Natural killer cell (primary cell): ENCODE results near the gene TSC22D3. TPM values are rescaled to one million over a fixed set of nuclear protein-coding genes. Genes with fewer than 3 reads are reported as not detected.

ENCODE experiments used
- ATAC-seq, 3 donors: fragments of 150-1000 bp in 2 of 3; fragments of 200-7000 bp in 1 of 3; cut with Tn5 transposase; 1 replicate in 1 of 3; 2 replicates in 2 of 3; pipeline ENCODE4 v1.10.0; 2021; ENCODE audit warnings: mild to moderate bottlenecking in 2 of 3, moderate library complexity in 2 of 3
- DNase-seq, 2 donors: peaks; one replicate each; pipeline versions ENCODE4 v3.0.0 to v3.0.0-alpha.2; 2013 to 2021; ENCODE audit warnings: mixed read lengths in 1 of 2
- H3K27ac ChIP-seq: one replicate; pipeline ENCODE4 v1.5.1; 2013; ENCODE audit warnings: mild to moderate bottlenecking, low read length
- H3K27me3 ChIP-seq: one replicate; pipeline ENCODE4 v1.6.1; 2013; ENCODE audit warnings: low read length; ENCODE audit not compliant: control insufficient read depth, insufficient read depth
- H3K36me3 ChIP-seq: one replicate; pipeline ENCODE4 v1.6.1; 2013; ENCODE audit warnings: low read length; ENCODE audit not compliant: control insufficient read depth, insufficient read depth
- H3K4me1 ChIP-seq: one replicate; pipeline ENCODE4 v1.6.1; 2013; ENCODE audit warnings: low read length; ENCODE audit not compliant: control insufficient read depth, insufficient read depth
- H3K4me3 ChIP-seq: one replicate; pipeline ENCODE4 v1.5.1; 2013; ENCODE audit warnings: low read length
- H3K9me3 ChIP-seq: one replicate; pipeline ENCODE4 v1.6.1; 2013; ENCODE audit warnings: low read length; ENCODE audit not compliant: control insufficient read depth, insufficient read depth
- H3K27ac Mint-ChIP-seq, 2 donors: one replicate each; pipeline ENCODE4 v1.8.0; 2022; ENCODE audit warnings: mild to moderate bottlenecking in 2 of 2, mixed read lengths in 2 of 2, moderate library complexity in 1 of 2
- H3K27me3 Mint-ChIP-seq, 2 donors: one replicate each; pipeline ENCODE4 v1.8.0; 2022; ENCODE audit warnings: low read depth in 2 of 2, mixed read lengths in 2 of 2
- H3K36me3 Mint-ChIP-seq: one replicate; pipeline ENCODE4 v1.8.0; 2022; ENCODE audit warnings: mixed read lengths
- H3K4me1 Mint-ChIP-seq, 2 donors: one replicate each; pipeline ENCODE4 v1.8.0; 2022; ENCODE audit warnings: mixed read lengths in 2 of 2
- H3K4me3 Mint-ChIP-seq: one replicate; pipeline ENCODE4 v1.8.0; 2022; ENCODE audit warnings: mild to moderate bottlenecking, moderate library complexity, mixed read lengths
- H3K9me3 Mint-ChIP-seq, 2 donors: one replicate each; pipeline ENCODE4 v1.8.0; 2022; ENCODE audit warnings: mixed read lengths in 2 of 2
- WGBS: methylation state at CpG from one replicate; pipeline ENCODE4 v1.1.7; 2013; ENCODE audit warnings: missing lambda C conversion rate; ENCODE audit not compliant: insufficient coverage; 5-methylcytosine and 5-hydroxymethylcytosine counted together
- intact Hi-C: fragments of 100-400 bp; cut with micrococcal nuclease; formaldehyde crosslinking; loops from one replicate; pipeline ENCODE4 v1.14.2; 2022
- total RNA-seq, 4 donors: library from RNA; stranded (reverse); fragments of 120-200 nt in 1 of 4; gene quantifications; one replicate each; pipeline versions ENCODE4 v1.2.3 to v1.2.4, GENCODE V29; 2013 to 2022
- TF ChIP-seq, protein P1 (sequence below): fragments of 200-600 bp; IDR thresholded peaks from one replicate; pipeline ENCODE4 v1.8.0; 2022; ENCODE audit warnings: antibody characterized with exemption

Gene TSC22D3
- total RNA-seq, 3 donors from 2014 or later (not counting 1 experiment from before 2014, with no cell fraction given): 895 to 1,800 (median 1,053) TPM

DNA sequence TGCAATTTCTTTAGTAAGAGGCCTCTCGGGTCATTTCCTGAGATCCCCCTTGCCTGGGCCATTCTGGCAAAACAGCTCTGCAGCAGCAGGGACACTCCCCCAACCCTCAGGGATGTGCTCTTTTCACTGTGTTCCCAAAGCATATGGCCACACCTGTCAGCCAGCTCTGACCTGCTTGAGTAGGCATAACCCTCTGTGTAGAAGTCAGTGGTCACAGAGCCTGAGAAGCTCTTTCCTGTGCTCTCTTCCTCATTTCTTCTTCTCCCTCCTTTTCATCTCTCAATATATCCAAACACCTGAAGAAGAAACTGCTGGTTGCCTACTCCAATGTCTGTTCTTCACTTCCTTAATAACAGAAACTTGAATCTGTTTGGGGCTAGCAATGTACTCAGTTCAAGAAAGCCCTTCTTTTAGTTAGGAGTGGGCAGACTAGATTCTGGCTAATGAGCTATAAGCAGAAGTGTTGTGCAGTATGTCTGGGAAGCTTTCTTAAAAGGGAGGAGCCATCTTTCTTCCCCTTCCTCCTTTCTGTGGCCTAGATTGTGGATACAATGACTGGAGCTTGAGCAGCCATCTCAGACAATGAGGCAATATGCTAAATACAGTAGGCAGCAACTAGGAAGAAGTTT, 74.0 kb downstream of the TSC22D3 start:
- Mint-ChIP-seq H3K27ac (peak overlapping the region in 1 of 2 donors; percentile 53), H3K9me3 (no peaks in the 10 kb centered on the region), H3K36me3 (no peaks in the 10 kb centered on the region), H3K27me3 (peaks cover 4 to 19% of the 10 kb centered on the region in 2 donors), H3K4me1 (peaks cover 0 to 11% of the 10 kb centered on the region in 2 donors), H3K4me3 (no peak overlapping the region)
- TF ChIP-seq, protein P1, sequence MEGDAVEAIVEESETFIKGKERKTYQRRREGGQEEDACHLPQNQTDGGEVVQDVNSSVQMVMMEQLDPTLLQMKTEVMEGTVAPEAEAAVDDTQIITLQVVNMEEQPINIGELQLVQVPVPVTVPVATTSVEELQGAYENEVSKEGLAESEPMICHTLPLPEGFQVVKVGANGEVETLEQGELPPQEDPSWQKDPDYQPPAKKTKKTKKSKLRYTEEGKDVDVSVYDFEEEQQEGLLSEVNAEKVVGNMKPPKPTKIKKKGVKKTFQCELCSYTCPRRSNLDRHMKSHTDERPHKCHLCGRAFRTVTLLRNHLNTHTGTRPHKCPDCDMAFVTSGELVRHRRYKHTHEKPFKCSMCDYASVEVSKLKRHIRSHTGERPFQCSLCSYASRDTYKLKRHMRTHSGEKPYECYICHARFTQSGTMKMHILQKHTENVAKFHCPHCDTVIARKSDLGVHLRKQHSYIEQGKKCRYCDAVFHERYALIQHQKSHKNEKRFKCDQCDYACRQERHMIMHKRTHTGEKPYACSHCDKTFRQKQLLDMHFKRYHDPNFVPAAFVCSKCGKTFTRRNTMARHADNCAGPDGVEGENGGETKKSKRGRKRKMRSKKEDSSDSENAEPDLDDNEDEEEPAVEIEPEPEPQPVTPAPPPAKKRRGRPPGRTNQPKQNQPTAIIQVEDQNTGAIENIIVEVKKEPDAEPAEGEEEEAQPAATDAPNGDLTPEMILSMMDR: no peak
- WGBS: 69% methylated on average over 1 of the region's 1 CpG
- Histone ChIP-seq H3K27me3 (no peaks in the 10 kb centered on the region), H3K9me3 (no peaks in the 10 kb centered on the region), H3K27ac (peak overlapping the region; percentile 25), H3K4me1 (peaks cover 4% of the 10 kb centered on the region), H3K4me3 (no peak overlapping the region), H3K36me3 (no peaks in the 10 kb centered on the region)
- DNase-seq (no peak), ATAC-seq (no peak)
- intact Hi-C loops: no loop called here

DNA sequence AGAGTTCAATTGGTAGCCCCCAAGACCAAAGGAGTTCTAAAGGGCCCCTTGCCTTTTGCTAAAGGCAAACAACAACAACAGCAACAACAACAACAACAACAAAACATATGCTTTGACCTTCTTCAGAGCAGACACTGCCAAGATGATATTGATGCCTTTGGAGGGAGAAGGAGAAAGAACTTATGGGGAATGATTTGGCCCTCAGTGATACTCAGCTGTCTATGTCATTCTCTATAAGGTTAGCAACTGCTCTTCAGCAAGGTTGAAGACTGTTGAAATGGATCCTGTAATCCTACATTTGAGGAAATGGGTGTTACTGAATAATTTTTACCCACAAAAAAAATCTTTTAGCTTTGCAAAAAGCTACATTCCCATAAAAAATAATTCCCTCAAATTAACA, 74.8 kb downstream of the TSC22D3 start:
- TF ChIP-seq, protein P1: no peak
- DNase-seq: no peak
- no peaks in the 10 kb centered on the region for H3K36me3 Mint-ChIP-seq
- H3K27me3 Mint-ChIP-seq: peaks cover 4 to 19% of the 10 kb centered on the region in 2 donors
- peaks cover 0 to 11% of the 10 kb centered on the region in 2 donors for H3K4me1 Mint-ChIP-seq
- Histone ChIP-seq H3K4me1 (peaks cover 4% of the 10 kb centered on the region), H3K27me3 (no peaks in the 10 kb centered on the region), H3K4me3 (no peak overlapping the region), H3K27ac (no peak overlapping the region), H3K36me3 (no peaks in the 10 kb centered on the region), H3K9me3 (no peaks in the 10 kb centered on the region)
- no peak overlapping the region for H3K4me3 Mint-ChIP-seq
- no peak for ATAC-seq
- no peak overlapping the region for H3K27ac Mint-ChIP-seq
- no peaks in the 10 kb centered on the region for H3K9me3 Mint-ChIP-seq
- intact Hi-C loops: no loop called here

DNA sequence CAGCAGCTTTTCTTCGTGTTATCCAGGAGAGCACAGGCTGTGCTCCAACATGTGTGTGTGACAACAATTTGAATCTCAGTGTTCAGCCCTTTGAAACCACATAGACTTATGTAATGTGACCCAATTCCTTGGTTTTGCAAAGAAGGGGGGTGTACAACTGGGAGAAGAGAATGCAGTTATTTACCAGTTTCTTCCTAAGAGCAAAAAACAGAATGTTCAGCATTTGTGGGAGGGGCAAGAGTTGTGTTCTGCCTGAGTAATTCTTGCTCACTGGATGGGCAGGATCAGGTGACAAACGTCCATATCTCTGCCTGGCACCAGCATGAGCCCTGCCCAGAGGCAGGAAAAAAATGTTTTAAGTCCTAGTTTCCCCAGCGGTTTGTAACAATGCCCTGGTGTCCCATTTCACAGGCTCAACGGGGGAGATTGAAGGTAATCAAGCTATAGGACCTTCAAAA, 75.2 kb downstream of the TSC22D3 start:
- no peak for DNase-seq
- H3K4me3 ChIP-seq: no peak overlapping the region
- no peak for ATAC-seq
- TF ChIP-seq, protein P1: no peak
- no peak overlapping the region for H3K27ac ChIP-seq
- H3K27ac Mint-ChIP-seq: no peak overlapping the region
- H3K36me3 Mint-ChIP-seq: no peaks in the 10 kb centered on the region
- H3K9me3 ChIP-seq: no peaks in the 10 kb centered on the region
- peaks cover 4% of the 10 kb centered on the region for H3K4me1 ChIP-seq
- peaks cover 4 to 19% of the 10 kb centered on the region in 2 donors for H3K27me3 Mint-ChIP-seq
- intact Hi-C loops: no loop called here
- WGBS: 72% methylated on average over 4 of the region's 4 CpGs
- no peaks in the 10 kb centered on the region for H3K36me3 ChIP-seq
- H3K4me1 Mint-ChIP-seq: peaks cover 0 to 11% of the 10 kb centered on the region in 2 donors
- no peaks in the 10 kb centered on the region for H3K9me3 Mint-ChIP-seq
- H3K4me3 Mint-ChIP-seq: no peak overlapping the region
- H3K27me3 ChIP-seq: no peaks in the 10 kb centered on the region

DNA sequence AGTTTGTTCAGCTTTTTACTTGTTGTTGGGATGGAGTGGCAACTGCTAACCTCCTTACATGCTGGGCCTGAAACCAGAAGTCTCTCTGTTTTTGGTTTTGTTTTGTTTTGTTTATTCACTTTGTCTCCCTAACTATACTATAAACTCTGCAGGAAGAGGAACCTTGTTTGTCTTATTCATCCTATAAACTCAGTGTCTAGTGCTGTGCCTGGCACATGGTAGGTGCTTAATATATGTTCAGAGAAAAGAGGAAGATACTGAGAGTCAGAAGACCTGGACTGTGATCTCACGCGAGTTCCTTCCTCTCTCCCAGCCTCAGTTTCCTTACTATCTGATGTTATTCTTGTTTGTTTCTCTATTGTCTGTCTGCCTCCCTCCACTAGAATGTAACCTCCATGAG, 76.0 kb downstream of the TSC22D3 start:
- no peak for ATAC-seq
- no peak for DNase-seq
- Histone ChIP-seq H3K9me3 (no peaks in the 10 kb centered on the region), H3K27me3 (no peaks in the 10 kb centered on the region), H3K4me3 (no peak overlapping the region), H3K4me1 (peaks cover 4% of the 10 kb centered on the region), H3K36me3 (no peaks in the 10 kb centered on the region), H3K27ac (no peak overlapping the region)
- Mint-ChIP-seq H3K9me3 (no peaks in the 10 kb centered on the region), H3K4me3 (no peak overlapping the region), H3K36me3 (no peaks in the 10 kb centered on the region), H3K27ac (no peak overlapping the region), H3K4me1 (peaks cover 0 to 11% of the 10 kb centered on the region in 2 donors), H3K27me3 (peaks cover 4 to 21% of the 10 kb centered on the region in 2 donors)
- TF ChIP-seq, protein P1: no peak
- no CpG with 5 or more reads among the region's 2 CpGs for WGBS
- intact Hi-C loops: no loop called here
